Stimulated activated CD4-positive, alpha-beta T cell treated with anti-CD3 and anti-CD28 coated beads, Interleukin-15, amount 100 ng/mL, for 1 hour (primary cell): Measurements from ENCODE around the gene CYTL1.
"Not testable (repeated sequence)": the region's sequence is repeated elsewhere in the genome, so short reads cannot be mapped to it uniquely, and the experiment has no call there.

Source experiments
- DNase-seq, 2 donors: peaks; one replicate each; pipeline ENCODE4 v3.0.0-alpha.2; 2020; ENCODE audit warnings: low read depth in 1 of 2, low spot score in 1 of 2

Gene CYTL1

GRCh38 chr4:5034206-5034605 is 14.9 kb upstream of the CYTL1 start:
- no peak for DNase-seq

- DNase-seq: no peak
Observed at GRCh38 chr4:5033281-5033841, 14.1 kb upstream of the CYTL1 start.

GRCh38 chr4:5032813-5033212 is 13.6 kb upstream of the CYTL1 start:
- no peak for DNase-seq

GRCh38 chr4:5030927-5031326 is 11.7 kb upstream of the CYTL1 start:
- no peak for DNase-seq

GRCh38 chr4:5030221-5030620 is 11.0 kb upstream of the CYTL1 start:
- no peak for DNase-seq

GRCh38 chr4:5029447-5029846 is 10.2 kb upstream of the CYTL1 start:
- no peak for DNase-seq

GRCh38 chr4:5028480-5028879 is 9.2 kb upstream of the CYTL1 start:
- DNase-seq: no peak

- no peak for DNase-seq
Observed at GRCh38 chr4:5027346-5027745, 8.1 kb upstream of the CYTL1 start.

GRCh38 chr4:5026371-5026770 is 7.1 kb upstream of the CYTL1 start:
- no peak for DNase-seq

- DNase-seq: no peak
Observed at GRCh38 chr4:5024673-5025072, 5.4 kb upstream of the CYTL1 start.

GRCh38 chr4:5021546-5021945 is 2.3 kb upstream of the CYTL1 start:
- no peak for DNase-seq

- DNase-seq: no peak
Observed at GRCh38 chr4:5020341-5020740, 1.1 kb upstream of the CYTL1 start.

- DNase-seq: no peak
Observed at GRCh38 chr4:5019796-5020195, 538 bp upstream of the CYTL1 start.

GRCh38 chr4:5018603-5019002 is 655 bp downstream of the CYTL1 start:
- no peak for DNase-seq

GRCh38 chr4:5018096-5018495 is 1.2 kb downstream of the CYTL1 start:
- no peak for DNase-seq

- no peak for DNase-seq
Observed at GRCh38 chr4:5014007-5014682, 5.1 kb downstream of the CYTL1 start.

GRCh38 chr4:5012958-5013357 is 6.3 kb downstream of the CYTL1 start:
- DNase-seq: no peak

- no peak for DNase-seq
Observed at GRCh38 chr4:5012244-5012898, 6.9 kb downstream of the CYTL1 start.

GRCh38 chr4:5010984-5011383 is 8.3 kb downstream of the CYTL1 start:
- DNase-seq: no peak

GRCh38 chr4:5009796-5010195 is 9.5 kb downstream of the CYTL1 start:
- no peak for DNase-seq

- DNase-seq: not testable (repeated sequence)
Observed at GRCh38 chr4:5006932-5007331, 12.3 kb downstream of the CYTL1 start.

- DNase-seq: no peak
Observed at GRCh38 chr4:5004496-5004895, 14.8 kb downstream of the CYTL1 start.

- no peak for DNase-seq
Observed at GRCh38 chr4:5003918-5004317, 15.3 kb downstream of the CYTL1 start.
